ENCODE data around the gene CCDC192.

Gene CCDC192

GRCh38 chr5:127697894-127698600 lies 5.1 kb upstream of the CCDC192 start:
- no peak for ATAC-seq
- TF ChIP-seq BACH2 (CRISPR knock-in tag; IDR thresholded peaks at IDR 0.05; ENCODE audit: borderline replicate concordance), result no peak
- no peak for TF ChIP-seq CSRNP3 (CRISPR knock-in tag; IDR thresholded peaks at IDR 0.05)
- TF ChIP-seq ARNTL (CRISPR knock-in tag; IDR thresholded peaks at IDR 0.05; ENCODE audit: borderline replicate concordance, low read depth), result no peak
- TF ChIP-seq ZNF565 (CRISPR knock-in tag; conservative IDR thresholded peaks at IDR 0.05; ENCODE audit: low read depth), result no peak
- no peak for TF ChIP-seq ZFP3 (CRISPR knock-in tag; IDR thresholded peaks at IDR 0.05)
- TF ChIP-seq CREB5 (CRISPR knock-in tag; IDR thresholded peaks at IDR 0.05; ENCODE audit: low read depth), result no peak
- TF ChIP-seq TSHZ2 (CRISPR knock-in tag; IDR thresholded peaks at IDR 0.05), result no peak
- no peak for TF ChIP-seq ISL1 (CRISPR knock-in tag; IDR thresholded peaks at IDR 0.05)
- TF ChIP-seq ZC3H10 (CRISPR knock-in tag; IDR thresholded peaks at IDR 0.05), result no peak
- no peak for TF ChIP-seq PPARA (CRISPR knock-in tag; IDR thresholded peaks at IDR 0.05; ENCODE audit: borderline replicate concordance)

GRCh38 chr5:127699416-127699815 lies 3.8 kb upstream of the CCDC192 start:
- no peak for TF ChIP-seq ZNF8 (CRISPR knock-in tag; IDR thresholded peaks at IDR 0.05)
- no peak for TF ChIP-seq RARB (CRISPR knock-in tag; IDR thresholded peaks at IDR 0.05)
- no peak for TF ChIP-seq ISL1 (CRISPR knock-in tag; IDR thresholded peaks at IDR 0.05)
- no peak for TF ChIP-seq ZNF565 (CRISPR knock-in tag; conservative IDR thresholded peaks at IDR 0.05; ENCODE audit: low read depth)
- TF ChIP-seq OSR1 (CRISPR knock-in tag; IDR thresholded peaks at IDR 0.05), result no peak
- TF ChIP-seq CSDC2 (CRISPR knock-in tag; IDR thresholded peaks at IDR 0.05), result no peak
- no peak for TF ChIP-seq TSHZ2 (CRISPR knock-in tag; IDR thresholded peaks at IDR 0.05)
- no peak for TF ChIP-seq TCF4 (CRISPR knock-in tag; IDR thresholded peaks at IDR 0.05; ENCODE audit: borderline replicate concordance)
- TF ChIP-seq POU6F1 (CRISPR knock-in tag; IDR thresholded peaks at IDR 0.05; ENCODE audit: borderline replicate concordance, low read depth), result no peak
- TF ChIP-seq ESRRG (CRISPR knock-in tag; IDR thresholded peaks at IDR 0.05), result no peak
- TF ChIP-seq TOX (CRISPR knock-in tag; IDR thresholded peaks at IDR 0.05; ENCODE audit: borderline replicate concordance), result no peak
- TF ChIP-seq ZNF70 (CRISPR knock-in tag; IDR thresholded peaks at IDR 0.05), result no peak
- TF ChIP-seq CSRNP3 (CRISPR knock-in tag; IDR thresholded peaks at IDR 0.05), result no peak
- no peak for TF ChIP-seq ZFP30 (CRISPR knock-in tag; IDR thresholded peaks at IDR 0.05)

More at GRCh38 chr5:127699416-127699815, 3.8 kb upstream of the CCDC192 start:
- ATAC-seq, result no peak

Data from SK-N-SH treated with all-trans-retinoic acid at 6 μM for 48 hours (cell line).